IMR-90 (cell line): Measurements from ENCODE around the gene PPP1R13L.

Source experiments
- BHLHE40 ChIP-seq: fragments of 150-350 bp; IDR thresholded peaks from 2 replicates; pipeline ENCODE4 v1.6.1; 2016; ENCODE audit warnings: mild to moderate bottlenecking, low read depth, low read length
- CHD1 ChIP-seq: IDR thresholded peaks from 2 replicates; pipeline ENCODE4 v1.6.1; 2012; ENCODE audit warnings: low read depth, low read length, improper control_type of control experiment
- MAFK ChIP-seq: IDR thresholded peaks from 2 replicates; pipeline ENCODE4 v1.6.1; 2012; ENCODE audit warnings: low read depth, low read length, improper control_type of control experiment
- MAZ ChIP-seq: IDR thresholded peaks from 2 replicates; pipeline ENCODE4 v1.6.1; 2012; ENCODE audit warnings: low read depth, mild to moderate bottlenecking, low read length, improper control_type of control experiment, moderate library complexity, borderline replicate concordance
- MXI1 ChIP-seq: IDR thresholded peaks from 2 replicates; pipeline ENCODE4 v1.6.1; 2012; ENCODE audit warnings: low read depth, mild to moderate bottlenecking, low read length, moderate library complexity, borderline replicate concordance
- POLR2A ChIP-seq: IDR thresholded peaks from 2 replicates; pipeline ENCODE4 v1.6.1; 2012; ENCODE audit warnings: mild to moderate bottlenecking, low read depth, low read length
- SMC3 ChIP-seq: fragments of 150-350 bp; IDR thresholded peaks from 2 replicates; pipeline ENCODE4 v1.6.1; 2016; ENCODE audit warnings: low read depth, mild to moderate bottlenecking, antibody characterized with exemption, low read length, moderate library complexity
- TF ChIP-seq, protein P1 (sequence below): conservative IDR thresholded peaks from 2 replicates; pipeline ENCODE4 v1.5.1; 2012; ENCODE audit warnings: mild to moderate bottlenecking, low read depth, low read length, improper control_type of control experiment

- TF ChIP-seq, protein P1, sequence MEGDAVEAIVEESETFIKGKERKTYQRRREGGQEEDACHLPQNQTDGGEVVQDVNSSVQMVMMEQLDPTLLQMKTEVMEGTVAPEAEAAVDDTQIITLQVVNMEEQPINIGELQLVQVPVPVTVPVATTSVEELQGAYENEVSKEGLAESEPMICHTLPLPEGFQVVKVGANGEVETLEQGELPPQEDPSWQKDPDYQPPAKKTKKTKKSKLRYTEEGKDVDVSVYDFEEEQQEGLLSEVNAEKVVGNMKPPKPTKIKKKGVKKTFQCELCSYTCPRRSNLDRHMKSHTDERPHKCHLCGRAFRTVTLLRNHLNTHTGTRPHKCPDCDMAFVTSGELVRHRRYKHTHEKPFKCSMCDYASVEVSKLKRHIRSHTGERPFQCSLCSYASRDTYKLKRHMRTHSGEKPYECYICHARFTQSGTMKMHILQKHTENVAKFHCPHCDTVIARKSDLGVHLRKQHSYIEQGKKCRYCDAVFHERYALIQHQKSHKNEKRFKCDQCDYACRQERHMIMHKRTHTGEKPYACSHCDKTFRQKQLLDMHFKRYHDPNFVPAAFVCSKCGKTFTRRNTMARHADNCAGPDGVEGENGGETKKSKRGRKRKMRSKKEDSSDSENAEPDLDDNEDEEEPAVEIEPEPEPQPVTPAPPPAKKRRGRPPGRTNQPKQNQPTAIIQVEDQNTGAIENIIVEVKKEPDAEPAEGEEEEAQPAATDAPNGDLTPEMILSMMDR: no peak
- TF ChIP-seq POLR2A (no peak), BHLHE40 (no peak), MXI1 (no peak), MAFK (no peak), SMC3 (no peak), MAZ (no peak), CHD1 (no peak)
These were observed 36.0 kb downstream of the PPP1R13L start for GRCh38 chr19:45368737-45369340.
